ENCODE results near the gene SPG7. TPM values are rescaled to one million over a fixed set of nuclear protein-coding genes. Genes with fewer than 3 reads are reported as not detected.

SPG7 gene
- total RNA-seq, 1 experiment from 2014 or later = 119 TPM

GRCh38 chr16:89564476-89565255 lies 56.5 kb downstream of the SPG7 start:
- peak overlapping the region; percentile 25 for H3K9ac ChIP-seq (ENCODE audit: extremely low read depth, insufficient read length, low read length)
- H3K27ac ChIP-seq (ENCODE audit: insufficient read length, low read depth, low read length) = peak overlapping the region; percentile 27
- no peak overlapping the region for H3T11ph ChIP-seq (ENCODE audit: low read length)
- H3K23ac ChIP-seq (ENCODE audit: insufficient read length, low read depth, low read length) = no peak overlapping the region
- no peak overlapping the region for H2AFZ ChIP-seq (ENCODE audit: low read length)
- H2BK5ac ChIP-seq (ENCODE audit: insufficient read length, low read length) = no peak overlapping the region
- no peak overlapping the region for H3K18ac ChIP-seq (ENCODE audit: insufficient read length, low read depth, low read length)
- H3K4ac ChIP-seq (ENCODE audit: low read depth, low read length) = no peak overlapping the region
- peak overlapping the region; percentile 97 for H3K4me2 ChIP-seq (ENCODE audit: insufficient read depth, insufficient read length, low read length)
- no peaks in the 10 kb centered on the region for H3K27me3 ChIP-seq (ENCODE audit: insufficient read depth, low read length)
- H3K79me1 ChIP-seq (ENCODE audit: insufficient read depth, low read depth, low read length, poor library complexity, severe bottlenecking) = peaks cover 6% of the 10 kb centered on the region
- no peak overlapping the region for H3K56ac ChIP-seq (ENCODE audit: insufficient read length, low read depth, low read length)
- Mint-ChIP-seq H3K36me3 (ENCODE audit: insufficient read depth in 1 of 3, low read depth in 3 of 3) (peaks cover 26 to 45% (median 32%) of the 10 kb centered on the region in 3 experiments), H3K27me3 (ENCODE audit: low read depth) (peaks cover 4% of the 10 kb centered on the region), H3K4me1 (peaks cover 43 to 44% of the 10 kb centered on the region in 2 experiments), H3K9me3 (no peaks in the 10 kb centered on the region; a peak in 1 of 5 replicates), H3K27ac (peak overlapping the region; percentile 87 to 99 (median 95); a peak in 6 of 7 replicates), H3K4me3 (peak overlapping the region; percentile 96)
- H2BK120ac ChIP-seq (ENCODE audit: low read depth, low read length, poor library complexity, severe bottlenecking) = no peak overlapping the region
- H2BK20ac ChIP-seq (ENCODE audit: low read depth, low read length, poor library complexity, severe bottlenecking) = no peak overlapping the region
- H2BK12ac ChIP-seq (ENCODE audit: insufficient read length, low read depth, low read length) = no peak overlapping the region
- H4K91ac ChIP-seq (ENCODE audit: insufficient read length, low read depth, low read length) = no peak overlapping the region
- no peaks in the 10 kb centered on the region for H3K9me3 ChIP-seq (ENCODE audit: control insufficient read depth, low read depth, low read length)
- no peak overlapping the region for H3K14ac ChIP-seq (ENCODE audit: insufficient read depth, low read length)
- peaks cover 10% of the 10 kb centered on the region; the same call in 1 of the 2 replicates for H3K79me2 ChIP-seq (ENCODE audit: insufficient read depth, low read length)
- DNase-seq = peak; percentile 83
- H3K23me2 ChIP-seq (ENCODE audit: insufficient read length, low read depth, low read length, poor library complexity, severe bottlenecking) = peaks cover 19% of the 10 kb centered on the region
- WGBS (ENCODE audit: extremely low coverage, insufficient read length, low lambda C conversion rate) = no CpG with 5 or more reads among the region's 22 CpGs
- H4K8ac ChIP-seq (replicated peaks; ENCODE audit: insufficient read length, low read depth, low read length) = no peak overlapping the region
- no peak overlapping the region for H2BK15ac ChIP-seq (ENCODE audit: low read depth, low read length)
- TF ChIP-seq CTCF (conservative IDR thresholded peaks at IDR 0.05) = no peak
- peaks cover 4% of the 10 kb centered on the region for H4K20me1 ChIP-seq (ENCODE audit: control insufficient read depth, insufficient read depth, insufficient read length)
- no peak overlapping the region for H2AK5ac ChIP-seq (ENCODE audit: insufficient read length, low read length)
- H4K5ac ChIP-seq (ENCODE audit: insufficient read length, low read depth, low read length) = no peak overlapping the region
- no peaks in the 10 kb centered on the region; the same call in 1 of the 2 replicates for H3K4me1 ChIP-seq (ENCODE audit: insufficient read depth, low read length)
